Large intestine (tissue), 3 donors: Measurements from ENCODE around the gene MED19. TPM values are rescaled to one million over a fixed set of nuclear protein-coding genes. Genes with fewer than 3 reads are reported as not detected.
"Not testable (repeated sequence)": the region's sequence is repeated elsewhere in the genome, so short reads cannot be mapped to it uniquely, and the experiment has no call there.

Source experiments
- DNase-seq, 2 donors: peaks; one replicate each; pipeline versions ENCODE4 v3.0.0 to v3.0.0-alpha.2; 2013
- H3K27ac ChIP-seq: one replicate; pipeline ENCODE4 v1.5.1; 2013; ENCODE audit warnings: low read length
- H3K27me3 ChIP-seq: 2 replicates; pipeline ENCODE4 v1.6.1; 2013; ENCODE audit warnings: low read length; ENCODE audit not compliant: control insufficient read depth, insufficient read depth
- H3K36me3 ChIP-seq: 2 replicates; pipeline ENCODE4 v1.6.1; 2013; ENCODE audit warnings: low read length; ENCODE audit not compliant: control insufficient read depth, insufficient read depth
- H3K4me1 ChIP-seq: one replicate; pipeline ENCODE4 v1.6.1; 2013; ENCODE audit warnings: low read length; ENCODE audit not compliant: control insufficient read depth, insufficient read depth
- H3K4me3 ChIP-seq: one replicate; pipeline ENCODE4 v1.5.1; 2013; ENCODE audit warnings: low read length
- H3K9me3 ChIP-seq: one replicate; pipeline ENCODE4 v1.6.1; 2013; ENCODE audit warnings: mild to moderate bottlenecking, low read depth, low read length, moderate library complexity; ENCODE audit not compliant: control insufficient read depth
- WGBS: methylation state at CpG from one replicate; pipeline ENCODE4 v1.1.5; 2013; ENCODE audit warnings: low lambda C conversion rate; ENCODE audit not compliant: insufficient coverage; 5-methylcytosine and 5-hydroxymethylcytosine counted together
- polyA plus RNA-seq: library from polyadenylated mRNA; unstranded; fragments of 120-200 nt; gene quantifications from one replicate; pipeline ENCODE4 v1.2.1, GENCODE V29; 2013

Gene MED19
- polyA plus RNA-seq, 1 donor, result 14.4 TPM

DNA sequence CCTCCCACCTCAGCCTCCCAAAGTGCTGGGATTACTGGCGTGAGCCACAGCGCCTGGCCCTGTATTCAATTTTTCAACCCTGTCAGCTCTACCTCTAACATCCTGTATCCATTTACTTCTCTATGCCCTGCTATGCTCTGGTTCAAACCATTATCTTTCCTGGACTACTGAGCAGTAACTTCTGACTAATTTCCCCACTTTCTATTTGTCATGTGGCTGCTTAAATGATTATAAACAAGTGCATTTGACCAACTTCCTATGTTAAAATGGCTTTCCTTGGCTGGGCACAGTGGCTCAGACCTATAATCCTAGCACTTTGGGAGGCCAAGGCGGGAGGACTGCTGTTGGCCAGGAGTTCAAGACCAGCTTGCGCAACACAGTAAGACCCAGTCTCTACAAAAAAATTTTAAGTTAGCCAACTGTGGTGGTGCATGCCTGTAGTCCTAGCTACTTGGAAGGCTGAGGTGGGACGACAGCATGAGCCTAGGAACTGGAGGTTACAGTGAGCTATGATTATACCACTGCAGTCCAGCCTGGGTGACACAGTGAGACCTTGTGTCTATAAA is 2.1 kb downstream of the MED19 start:
- Histone ChIP-seq H3K9me3 (no peaks in the 10 kb centered on the region), H3K27ac (no peak overlapping the region), H3K36me3 (peaks cover 10% of the 10 kb centered on the region), H3K4me1 (peaks cover 12% of the 10 kb centered on the region), H3K27me3 (no peaks in the 10 kb centered on the region), H3K4me3 (no peak overlapping the region)
- DNase-seq, result no peak
- no CpG with 5 or more reads among the region's 5 CpGs for WGBS

DNA sequence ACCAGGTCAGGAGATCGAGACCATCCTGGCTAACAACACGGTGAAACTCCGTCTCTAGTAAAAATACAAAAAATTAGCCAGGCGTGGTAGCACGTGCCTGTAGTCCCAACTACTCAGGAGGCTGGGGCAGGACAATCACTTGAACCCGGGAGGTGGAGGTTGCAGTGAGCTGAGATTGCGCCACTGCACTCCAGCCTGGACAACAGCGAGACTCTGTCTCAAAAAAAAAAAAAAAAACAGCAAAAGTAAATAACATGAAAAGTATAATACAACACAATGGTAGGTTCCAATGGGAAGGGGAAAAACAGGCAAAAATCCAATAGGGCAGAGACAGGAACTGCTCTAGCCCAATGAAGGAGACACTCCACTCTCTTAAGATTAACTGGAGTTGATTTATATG is 6.6 kb downstream of the MED19 start:
- H3K36me3 ChIP-seq, result peaks cover 44% of the 10 kb centered on the region

GRCh38 chr11:57704932-57705331 is 7.1 kb downstream of the MED19 start:
- H3K36me3 ChIP-seq, result peaks cover 46% of the 10 kb centered on the region
- no peak overlapping the region for H3K27ac ChIP-seq
- no peak overlapping the region for H3K4me3 ChIP-seq
- H3K9me3 ChIP-seq, result no peaks in the 10 kb centered on the region
- H3K27me3 ChIP-seq, result no peaks in the 10 kb centered on the region
- 92% methylated on average over 2 of the region's 6 CpGs for WGBS
- no peak for DNase-seq
- H3K4me1 ChIP-seq, result no peaks in the 10 kb centered on the region

More for the DNA sequence above, 6.6 kb downstream of the MED19 start:
- not testable (repeated sequence) for H3K4me3 ChIP-seq, DNase-seq, H3K9me3 ChIP-seq, H3K4me1 ChIP-seq, H3K27me3 ChIP-seq, H3K27ac ChIP-seq
- no CpG with 5 or more reads among the region's 8 CpGs for WGBS

DNA sequence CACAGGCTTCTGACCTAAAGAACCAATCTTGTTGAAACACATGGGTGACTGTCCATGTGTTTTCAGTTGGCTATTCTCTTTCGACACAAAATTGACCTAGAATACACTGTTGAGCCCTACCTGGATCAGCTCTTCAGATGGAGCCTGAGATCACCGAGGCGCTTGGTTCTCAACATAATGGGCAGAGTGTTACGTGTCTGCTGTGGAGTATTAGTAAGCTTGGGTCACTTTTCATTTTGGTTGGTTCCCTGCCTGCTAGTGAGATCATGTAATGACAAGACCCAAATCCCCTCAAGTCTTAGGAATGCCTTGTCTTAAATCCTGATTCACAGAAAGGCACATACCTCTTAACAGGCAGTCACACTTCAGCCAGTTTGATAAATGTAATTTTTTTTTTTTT is 8.7 kb downstream of the MED19 start:
- H3K27ac ChIP-seq, result no peak overlapping the region
- H3K27me3 ChIP-seq, result no peaks in the 10 kb centered on the region
- no peaks in the 10 kb centered on the region for H3K4me1 ChIP-seq
- DNase-seq, result no peak
- no peaks in the 10 kb centered on the region for H3K9me3 ChIP-seq
- no CpG with 5 or more reads among the region's 4 CpGs for WGBS
- H3K36me3 ChIP-seq, result peaks cover 58% of the 10 kb centered on the region
- no peak overlapping the region for H3K4me3 ChIP-seq

- Histone ChIP-seq H3K4me1 (no peaks in the 10 kb centered on the region), H3K27me3 (no peaks in the 10 kb centered on the region), H3K9me3 (no peaks in the 10 kb centered on the region), H3K27ac (no peak overlapping the region), H3K36me3 (peaks cover 78% of the 10 kb centered on the region), H3K4me3 (no peak overlapping the region)
- no peak for DNase-seq
- no CpG with 5 or more reads among the region's 3 CpGs for WGBS
Observed at GRCh38 chr11:57700425-57700824, 11.6 kb downstream of the MED19 start.

DNA sequence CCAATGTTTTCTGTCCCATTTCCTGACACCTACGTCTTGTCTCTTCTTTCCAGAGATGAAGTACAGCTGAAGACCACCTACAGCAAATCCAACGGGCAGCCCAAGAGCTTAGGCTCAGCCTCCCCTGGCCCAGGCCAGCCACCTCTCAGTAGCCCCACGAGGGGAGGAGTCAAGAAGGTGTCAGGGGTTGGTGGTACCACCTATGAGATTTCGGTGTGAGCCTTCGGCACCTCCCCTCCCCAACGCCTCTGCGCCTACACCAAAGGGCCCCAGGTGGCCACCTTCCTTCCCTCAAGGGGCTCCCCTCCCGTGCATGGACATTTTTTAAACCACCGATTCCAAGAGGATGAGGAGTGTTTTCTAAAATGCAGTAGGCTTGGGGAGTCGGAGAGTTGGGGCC is 12.2 kb downstream of the MED19 start:
- Histone ChIP-seq H3K9me3 (no peaks in the 10 kb centered on the region), H3K4me3 (no peak overlapping the region), H3K27me3 (no peaks in the 10 kb centered on the region), H3K4me1 (no peaks in the 10 kb centered on the region), H3K36me3 (peaks cover 79% of the 10 kb centered on the region), H3K27ac (no peak overlapping the region)
- no CpG with 5 or more reads among the region's 10 CpGs for WGBS
- DNase-seq, result no peak

- no CpG with 5 or more reads among the region's 18 CpGs for WGBS
- no peak for DNase-seq
Observed at GRCh38 chr11:57698843-57699365, 13.1 kb downstream of the MED19 start.

DNA sequence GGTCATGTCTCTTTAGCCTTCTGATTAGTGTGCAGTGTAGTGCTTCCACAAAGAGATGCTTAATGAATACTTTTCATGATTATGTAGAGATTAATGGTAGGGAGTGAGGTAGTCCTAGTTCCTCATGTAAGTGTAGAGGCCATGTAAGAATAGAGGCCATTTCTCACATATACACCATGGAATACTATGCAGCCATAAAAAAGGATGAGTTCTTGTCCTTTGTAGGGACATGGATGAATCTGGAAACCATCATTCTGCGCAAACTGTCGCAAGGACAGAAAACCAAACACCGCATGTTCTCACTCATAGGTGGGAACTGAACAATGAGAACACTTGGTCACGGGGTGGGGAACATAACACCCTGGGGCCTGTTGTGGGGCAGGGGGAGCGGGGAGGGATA is 21.5 kb downstream of the MED19 start:
- H3K36me3 ChIP-seq, result peaks cover 74% of the 10 kb centered on the region
- not testable (repeated sequence) for DNase-seq, H3K9me3 ChIP-seq, H3K4me3 ChIP-seq, H3K27ac ChIP-seq, H3K4me1 ChIP-seq, H3K27me3 ChIP-seq
- WGBS, result 100% methylated on average over 1 of the region's 5 CpGs

More at GRCh38 chr11:57698843-57699365, 13.1 kb downstream of the MED19 start:
- H3K4me3 ChIP-seq, result no peak overlapping the region
- H3K36me3 ChIP-seq, result peaks cover 76% of the 10 kb centered on the region
- H3K9me3 ChIP-seq, result no peaks in the 10 kb centered on the region
- H3K27ac ChIP-seq, result no peak overlapping the region
- H3K27me3 ChIP-seq, result no peaks in the 10 kb centered on the region
- no peaks in the 10 kb centered on the region for H3K4me1 ChIP-seq

DNA sequence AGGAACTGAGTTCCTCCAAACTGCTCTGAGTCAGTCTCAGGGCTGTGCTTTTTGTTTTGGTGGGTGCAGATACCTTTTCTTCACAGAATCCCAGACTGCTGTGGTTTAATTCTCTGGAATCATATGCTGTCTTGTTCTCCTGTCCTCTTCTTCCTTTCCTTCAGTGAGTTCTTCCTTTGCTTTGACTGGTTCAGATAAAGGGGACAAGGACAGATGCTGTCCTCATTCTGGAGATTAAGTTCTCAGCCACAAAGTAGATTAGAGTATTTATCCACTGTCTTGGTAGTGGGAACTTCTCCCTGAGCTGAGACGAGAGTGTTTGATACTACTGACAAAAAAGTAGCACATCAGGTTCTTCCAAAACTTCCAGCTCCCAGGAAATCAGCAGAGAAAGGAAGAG is 30.8 kb downstream of the MED19 start:
- DNase-seq, result no peak
- H3K36me3 ChIP-seq, result peaks cover 71% of the 10 kb centered on the region
- no peaks in the 10 kb centered on the region for H3K27me3 ChIP-seq
- no CpG with 5 or more reads among the region's 1 CpG for WGBS
- H3K9me3 ChIP-seq, result no peaks in the 10 kb centered on the region
- no peaks in the 10 kb centered on the region for H3K4me1 ChIP-seq
- H3K4me3 ChIP-seq, result no peak overlapping the region
- no peak overlapping the region for H3K27ac ChIP-seq

GRCh38 chr11:57680552-57680874 is 31.5 kb downstream of the MED19 start:
- Histone ChIP-seq H3K27me3 (no peaks in the 10 kb centered on the region), H3K36me3 (peaks cover 74% of the 10 kb centered on the region), H3K4me3 (no peak overlapping the region), H3K4me1 (no peaks in the 10 kb centered on the region), H3K9me3 (no peaks in the 10 kb centered on the region), H3K27ac (no peak overlapping the region)
- no peak for DNase-seq
- 60% methylated on average over 1 of the region's 2 CpGs for WGBS

GRCh38 chr11:57679396-57679795 is 32.6 kb downstream of the MED19 start:
- no peaks in the 10 kb centered on the region for H3K9me3 ChIP-seq
- H3K27me3 ChIP-seq, result no peaks in the 10 kb centered on the region
- no CpG with 5 or more reads among the region's 4 CpGs for WGBS
- peaks cover 71% of the 10 kb centered on the region for H3K36me3 ChIP-seq
- H3K4me3 ChIP-seq, result no peak overlapping the region
- no peak overlapping the region for H3K27ac ChIP-seq
- DNase-seq, result no peak
- no peaks in the 10 kb centered on the region for H3K4me1 ChIP-seq
